Measurements from ENCODE around the gene GGTLC2.
"Not testable (repeated sequence)": the region's sequence is repeated elsewhere in the genome, so short reads cannot be mapped to it uniquely, and the experiment has no call there.

- TF ChIP-seq CTCF, POLR2AphosphoS5, POLR2A (IDR thresholded peaks at IDR 0.05): not testable (repeated sequence)
Observed at GRCh38 chr22:22633533-22633932, 10.9 kb upstream of the GGTLC2 start.

Data from transverse colon (tissue), 4 donors.